ENCODE results near the gene SPG11.
"Not testable (repeated sequence)": the region's sequence is repeated elsewhere in the genome, so short reads cannot be mapped to it uniquely, and the experiment has no call there.

The SPG11 gene

GRCh38 chr15:44710236-44711095 is 47.0 kb upstream of the SPG11 start:
- peak; percentile 45 for TF ChIP-seq CTCF (IDR thresholded peaks at IDR 0.05; ENCODE audit: low read depth, low read length)
- TF ChIP-seq MAX (IDR thresholded peaks at IDR 0.05; ENCODE audit: low read depth, low read length): peak; percentile 27; the same call in 1 of the 2 replicates
- TF ChIP-seq MYC (IDR thresholded peaks at IDR 0.05; ENCODE audit: low read depth, low read length): peak; percentile 32; the same call in 1 of the 2 replicates
- TF ChIP-seq POLR2A (IDR thresholded peaks at IDR 0.05; ENCODE audit: extremely low read depth, insufficient read length): no peak
- DNase-seq (ENCODE audit: low read depth): peak; percentile 85
- peak overlapping the region; percentile 95 for H3K4me3 ChIP-seq (ENCODE audit: low read depth, low read length)

- DNase-seq (ENCODE audit: low read depth): no peak
- H3K4me3 ChIP-seq (ENCODE audit: low read depth, low read length): no peak overlapping the region
- TF ChIP-seq CTCF (IDR thresholded peaks at IDR 0.05; ENCODE audit: low read depth, low read length): no peak
- TF ChIP-seq MAX (IDR thresholded peaks at IDR 0.05; ENCODE audit: low read depth, low read length): no peak
- no peak for TF ChIP-seq MYC (IDR thresholded peaks at IDR 0.05; ENCODE audit: low read depth, low read length)
- no peak for TF ChIP-seq POLR2A (IDR thresholded peaks at IDR 0.05; ENCODE audit: extremely low read depth, insufficient read length)
Measured at GRCh38 chr15:44706946-44707636, 43.6 kb upstream of the SPG11 start.

GRCh38 chr15:44706401-44706800 is 42.9 kb upstream of the SPG11 start:
- no peak for TF ChIP-seq MAX (IDR thresholded peaks at IDR 0.05; ENCODE audit: low read depth, low read length)
- TF ChIP-seq POLR2A (IDR thresholded peaks at IDR 0.05; ENCODE audit: extremely low read depth, insufficient read length): no peak
- no peak for TF ChIP-seq MYC (IDR thresholded peaks at IDR 0.05; ENCODE audit: low read depth, low read length)
- TF ChIP-seq CTCF (IDR thresholded peaks at IDR 0.05; ENCODE audit: low read depth, low read length): no peak
- no peak for DNase-seq (ENCODE audit: low read depth)
- no peak overlapping the region for H3K4me3 ChIP-seq (ENCODE audit: low read depth, low read length)

GRCh38 chr15:44705986-44706385 is 42.5 kb upstream of the SPG11 start:
- no peak for TF ChIP-seq CTCF (IDR thresholded peaks at IDR 0.05; ENCODE audit: low read depth, low read length)
- TF ChIP-seq MAX (IDR thresholded peaks at IDR 0.05; ENCODE audit: low read depth, low read length): no peak
- no peak for TF ChIP-seq MYC (IDR thresholded peaks at IDR 0.05; ENCODE audit: low read depth, low read length)
- TF ChIP-seq POLR2A (IDR thresholded peaks at IDR 0.05; ENCODE audit: extremely low read depth, insufficient read length): no peak
- no peak overlapping the region for H3K4me3 ChIP-seq (ENCODE audit: low read depth, low read length)
- no peak for DNase-seq (ENCODE audit: low read depth)

- not testable (repeated sequence) for H3K4me3 ChIP-seq (ENCODE audit: low read depth, low read length); DNase-seq (ENCODE audit: low read depth)
Measured at GRCh38 chr15:44700676-44701075, 37.2 kb upstream of the SPG11 start.

GRCh38 chr15:44698641-44699040 is 35.2 kb upstream of the SPG11 start:
- TF ChIP-seq POLR2A (IDR thresholded peaks at IDR 0.05; ENCODE audit: extremely low read depth, insufficient read length): no peak
- no peak for TF ChIP-seq MYC (IDR thresholded peaks at IDR 0.05; ENCODE audit: low read depth, low read length)
- TF ChIP-seq MAX (IDR thresholded peaks at IDR 0.05; ENCODE audit: low read depth, low read length): no peak
- no peak for TF ChIP-seq CTCF (IDR thresholded peaks at IDR 0.05; ENCODE audit: low read depth, low read length)
- H3K4me3 ChIP-seq (ENCODE audit: low read depth, low read length): no peak overlapping the region
- DNase-seq (ENCODE audit: low read depth): no peak
